ENCODE data around the gene PLA2G2D.

The PLA2G2D gene, protein sequence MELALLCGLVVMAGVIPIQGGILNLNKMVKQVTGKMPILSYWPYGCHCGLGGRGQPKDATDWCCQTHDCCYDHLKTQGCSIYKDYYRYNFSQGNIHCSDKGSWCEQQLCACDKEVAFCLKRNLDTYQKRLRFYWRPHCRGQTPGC

DNA sequence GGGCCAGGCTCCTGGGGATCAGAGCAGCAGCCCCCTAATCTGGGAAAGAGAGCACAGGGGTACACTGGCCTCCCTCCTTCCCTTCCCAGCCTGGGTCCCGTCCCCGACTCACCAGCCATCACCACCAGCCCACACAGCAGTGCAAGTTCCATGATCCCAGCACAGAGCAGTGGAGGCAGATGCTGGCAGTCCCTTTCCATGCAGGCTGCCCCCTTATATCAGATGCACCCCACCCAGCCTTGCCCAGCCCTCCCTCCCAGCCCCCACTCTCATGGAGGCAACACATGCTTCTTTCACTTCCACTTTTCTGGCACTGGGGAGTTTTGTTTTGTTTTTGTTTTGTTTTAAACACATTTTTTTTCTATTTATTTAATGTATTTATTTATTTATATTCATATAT, at the start of gene PLA2G2D:
PLA2G2D (minus strand) TSS at position 190 of the 400 bp plus-strand sequence; CDS start at position 152, 38 bp downstream.
- DNase-seq = no peak

DNA sequence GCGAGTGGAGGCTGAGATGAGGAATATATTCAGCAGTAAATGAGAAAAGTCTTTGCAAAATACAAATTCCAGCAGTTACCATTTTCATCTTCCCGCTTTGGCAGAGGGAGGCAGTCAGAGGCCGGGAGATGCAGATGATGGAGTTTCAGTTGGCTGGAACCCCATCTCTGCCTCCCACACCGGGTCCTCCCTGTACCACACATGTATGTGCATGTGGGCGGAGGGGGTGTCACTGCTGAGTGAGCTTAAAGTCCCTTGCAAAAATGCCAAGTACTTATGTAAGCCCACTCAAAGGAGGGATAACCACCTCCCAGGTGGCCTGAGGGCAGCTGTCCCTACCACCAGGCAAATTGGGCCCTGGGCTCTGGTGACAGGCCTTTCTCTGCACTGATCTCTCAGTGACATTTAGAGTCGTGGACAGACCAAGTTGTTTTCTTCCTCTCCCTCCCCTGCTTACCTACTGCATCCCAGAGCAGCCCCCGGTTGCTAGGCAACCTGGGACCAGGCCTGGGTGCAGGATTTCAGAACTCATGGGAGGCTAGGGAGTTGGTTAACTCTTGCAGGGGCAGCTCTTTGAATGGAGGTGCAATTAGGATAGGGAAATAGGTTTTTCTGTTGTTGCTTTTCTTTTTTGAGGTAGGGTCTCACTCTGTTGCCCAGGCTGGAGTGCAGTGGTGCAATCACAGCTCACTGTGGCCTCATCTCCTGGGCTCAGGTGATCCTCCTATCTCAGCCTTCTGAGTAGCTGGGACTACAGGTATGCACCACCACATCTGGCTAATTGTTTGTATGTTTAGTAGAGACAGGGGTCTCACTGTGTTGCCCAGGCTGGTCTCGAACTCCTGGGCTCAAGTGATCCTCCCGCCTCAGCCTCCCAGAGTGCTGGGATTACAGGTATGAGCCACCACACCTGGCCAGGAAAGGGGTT, 49.5 kb upstream of the PLA2G2D start:
- DNase-seq = no peak

- DNase-seq = no peak
Observed at GRCh38 chr1:20167126-20167525, 47.8 kb upstream of the PLA2G2D start.

DNA sequence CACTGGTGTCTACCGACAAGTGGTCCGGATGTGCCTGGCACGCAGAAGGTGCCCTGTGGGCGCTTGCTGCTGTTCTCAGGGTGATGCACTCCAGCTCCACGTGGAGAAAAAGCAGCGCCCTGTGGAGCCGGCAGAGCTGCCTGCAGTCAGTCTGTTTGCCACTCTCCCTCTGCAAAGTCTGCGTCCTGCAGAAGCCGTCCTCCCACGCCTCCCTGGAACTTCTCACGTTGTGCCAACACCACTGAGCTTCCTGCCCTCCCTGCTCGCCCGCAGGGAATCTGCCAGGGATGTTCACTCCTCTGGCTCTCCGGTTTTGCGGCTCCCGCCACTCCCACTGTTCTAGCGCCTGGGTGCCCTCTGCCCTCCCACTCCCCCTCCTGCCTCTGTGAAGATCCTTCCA, 46.7 kb upstream of the PLA2G2D start:
- DNase-seq = no peak

GRCh38 chr1:20165522-20165951, 46.2 kb upstream of the PLA2G2D start:
- DNase-seq = no peak

GRCh38 chr1:20164694-20165202, 45.4 kb upstream of the PLA2G2D start:
- DNase-seq = peak in 2 of 3 donors; percentile 31 to 38

DNA sequence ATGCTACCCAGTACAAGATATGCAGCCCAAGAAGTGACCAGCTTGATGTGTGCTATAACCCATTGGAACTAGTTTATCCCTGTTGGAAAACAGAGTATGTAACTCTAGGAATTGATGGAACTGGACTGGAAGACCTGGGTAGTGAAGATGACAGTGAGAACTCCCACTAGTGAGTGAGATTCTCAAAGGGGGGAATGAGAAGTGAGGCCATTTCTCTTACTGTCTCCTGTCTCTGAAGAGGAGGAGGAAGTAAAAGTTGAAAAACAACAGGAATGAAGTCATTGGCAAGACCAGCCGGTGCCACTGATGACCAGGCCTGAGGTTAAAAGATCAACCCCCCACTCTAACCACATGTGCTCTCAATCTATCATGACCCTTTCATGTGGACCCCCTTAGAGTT, 40.7 kb upstream of the PLA2G2D start:
- DNase-seq = peak in 1 of 3 donors; percentile 20

DNA sequence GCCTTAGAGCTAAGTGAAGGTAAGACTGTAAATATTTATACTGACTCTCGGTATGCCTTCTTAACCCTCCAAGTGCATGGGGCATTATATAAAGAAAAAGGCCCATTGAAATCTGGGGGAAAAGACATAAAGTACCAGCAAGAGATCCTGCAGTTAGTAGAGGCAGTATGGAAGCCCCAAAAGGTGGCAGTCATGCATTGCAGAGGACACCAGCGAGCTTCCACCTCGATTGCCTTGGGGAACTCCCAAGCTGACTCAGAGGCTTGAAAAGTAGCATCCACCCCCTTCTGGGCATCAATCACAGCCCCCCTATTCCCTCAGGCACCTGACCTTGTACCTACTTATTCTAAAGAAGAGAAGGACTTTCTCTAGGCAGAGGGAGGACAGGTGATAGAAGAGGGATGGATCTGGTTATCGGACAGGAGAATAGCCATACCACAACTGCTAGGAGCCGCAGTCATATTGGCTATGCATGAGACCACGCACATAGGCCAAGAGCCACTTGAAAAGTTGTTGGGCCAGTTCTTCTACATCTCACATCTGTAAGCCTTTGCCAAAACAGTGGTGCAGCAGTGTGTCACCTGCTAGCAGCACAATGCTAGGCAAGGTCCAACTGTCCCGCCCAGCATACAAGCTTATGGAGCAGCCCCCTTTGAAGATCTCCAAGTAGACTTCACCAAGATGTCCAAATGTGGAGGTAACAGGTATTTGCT, 39.2 kb upstream of the PLA2G2D start:
- DNase-seq = no peak

- peak in 1 of 3 donors; percentile 22 for DNase-seq
Observed at GRCh38 chr1:20154301-20154831, 35.0 kb upstream of the PLA2G2D start.

DNA sequence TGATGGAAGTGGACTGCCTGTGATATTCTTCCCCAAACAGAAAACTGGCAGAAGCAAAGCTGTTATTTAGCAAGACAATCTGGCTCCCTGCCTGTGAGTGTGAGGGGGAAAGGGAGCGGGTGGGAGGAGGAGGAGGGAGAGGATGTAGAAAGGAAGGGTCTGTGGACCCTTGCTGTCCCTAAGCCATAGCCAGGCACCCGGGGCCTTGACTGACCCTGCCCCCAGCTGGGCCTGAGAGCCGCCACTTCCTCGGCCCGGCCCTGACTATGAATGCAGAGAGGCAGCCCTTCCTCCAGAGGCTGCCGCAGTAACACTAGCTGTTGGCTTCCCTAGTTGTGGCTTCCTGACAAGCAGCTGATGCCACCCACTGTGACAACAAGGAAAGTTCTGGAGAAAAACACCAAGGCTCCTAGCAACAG, 33.7 kb upstream of the PLA2G2D start:
- peak; percentile 40 to 49 (median 46) for DNase-seq

DNA sequence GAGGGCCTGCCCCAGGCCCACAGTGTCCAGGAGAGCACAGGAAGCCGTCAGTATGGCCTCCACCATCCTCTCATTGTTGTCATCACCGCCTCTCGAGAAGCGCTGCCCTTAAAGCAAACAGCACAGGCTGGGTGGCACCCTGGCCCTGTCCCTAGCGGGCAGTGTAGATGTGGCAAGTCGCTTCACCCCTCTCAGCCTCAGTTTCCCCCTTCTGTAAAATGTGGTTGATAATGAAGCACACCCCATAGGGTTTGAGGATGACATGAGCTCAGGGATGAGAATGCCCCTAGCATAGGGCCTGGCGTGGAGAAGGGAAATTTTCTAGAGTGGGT, 33.2 kb upstream of the PLA2G2D start:
- DNase-seq = no peak

- peak; percentile 80 to 88 (median 85) for DNase-seq
Observed at GRCh38 chr1:20151906-20152598, 32.7 kb upstream of the PLA2G2D start.

DNA sequence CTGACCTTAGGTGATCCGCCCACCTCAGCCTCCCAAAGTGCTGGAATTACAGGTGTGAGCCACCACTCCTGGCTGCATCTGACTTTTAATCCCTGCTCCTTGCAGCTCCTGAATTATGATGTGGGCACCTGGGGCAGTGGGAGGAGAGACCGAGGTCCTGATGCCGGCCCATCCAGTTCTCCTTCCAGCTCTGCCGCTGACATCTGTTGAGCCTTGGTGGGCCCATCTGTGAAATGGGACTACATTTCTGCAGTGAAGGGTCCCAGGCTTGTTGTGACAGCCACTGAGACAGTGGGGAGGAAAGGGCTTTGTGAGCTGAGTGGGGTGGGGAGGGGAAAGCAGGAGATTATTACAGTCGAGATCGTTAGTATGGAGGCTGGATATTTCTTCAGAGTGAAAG, 31.6 kb upstream of the PLA2G2D start:
- DNase-seq = no peak

GRCh38 chr1:20150326-20150705, 31.0 kb upstream of the PLA2G2D start:
- no peak for DNase-seq

DNA sequence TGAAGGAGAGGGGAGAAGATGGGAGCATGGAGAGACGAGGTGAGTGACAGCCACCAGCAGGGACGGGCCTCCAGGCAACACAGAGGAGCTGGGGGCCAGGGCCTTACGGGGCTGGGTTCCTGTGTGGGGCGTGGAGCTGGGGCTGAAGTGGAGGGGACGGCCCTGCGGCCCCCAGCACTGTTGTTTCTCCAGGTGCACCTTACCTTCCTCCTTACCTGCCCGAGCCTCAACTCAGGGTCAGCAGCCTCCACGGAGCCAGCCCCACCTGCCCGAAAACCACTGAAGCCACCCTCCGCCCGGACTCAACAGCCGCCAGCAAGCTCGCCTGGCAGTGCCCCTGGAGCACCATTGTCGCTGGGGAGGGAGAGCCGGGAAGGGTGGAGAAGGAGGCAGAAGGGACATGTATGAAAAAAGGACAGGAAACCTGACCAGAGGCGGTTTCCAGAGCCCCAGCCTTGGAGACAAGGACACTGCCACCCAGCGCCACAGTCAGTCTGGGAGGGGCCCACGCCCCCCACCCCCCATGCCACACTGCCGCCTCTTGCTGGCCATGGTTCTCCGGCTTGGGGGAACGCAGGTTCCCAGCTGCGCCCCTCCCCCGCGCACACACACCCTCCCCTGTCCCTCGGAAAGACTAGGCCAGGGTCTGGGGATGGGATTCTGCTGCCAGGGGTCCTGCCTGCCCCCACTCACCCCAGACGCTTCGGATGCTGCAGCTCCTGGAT, 30.4 kb upstream of the PLA2G2D start:
- DNase-seq = no peak

GRCh38 chr1:20148571-20149500, 29.5 kb upstream of the PLA2G2D start:
- no peak for DNase-seq

- DNase-seq = no peak
Observed at GRCh38 chr1:20147846-20148570, 28.7 kb upstream of the PLA2G2D start.

- no peak for DNase-seq
Observed at GRCh38 chr1:20143734-20144565, 24.6 kb upstream of the PLA2G2D start.

- DNase-seq = no peak
Observed at GRCh38 chr1:20143318-20143717, 24.0 kb upstream of the PLA2G2D start.
